Measurements from ENCODE around the gene ROCK1.

- TF ChIP-seq CTCF (IDR thresholded peaks at IDR 0.05; ENCODE audit: low read depth, low read length, missing input control) = no peak
- no peak for TF ChIP-seq SP1 (IDR thresholded peaks at IDR 0.05)
- TF ChIP-seq RAD21 (IDR thresholded peaks at IDR 0.05) = no peak
- no peak for TF ChIP-seq REST (IDR thresholded peaks at IDR 0.05)
- no peak for TF ChIP-seq MAX (IDR thresholded peaks at IDR 0.05)
- TF ChIP-seq YY1 (IDR thresholded peaks at IDR 0.05) = no peak
- no peak for TF ChIP-seq TAF1 (conservative IDR thresholded peaks at IDR 0.05)
- TF ChIP-seq HNF4G (IDR thresholded peaks at IDR 0.05) = no peak
Measured at GRCh38 chr18:21052385-21052784, 59.2 kb downstream of the ROCK1 start.

All from liver (tissue), 3 donors.